HEK293 (cell line): ENCODE results near the gene STK11.

Experiments
- CTCF ChIA-PET: fragments of 350-600 bp; formaldehyde crosslinking; extraction: SDS; loops from one replicate; lab custom pipeline; 2021; ENCODE audit warnings: antibody characterized with exemption; lab: Yijun Ruan, JAX
- POLR2A ChIA-PET: fragments of 300-600 bp; formaldehyde crosslinking; extraction: SDS; loops from one replicate; lab custom pipeline; 2020; ENCODE audit warnings: antibody characterized with exemption, inconsistent platforms; lab: Yijun Ruan, JAX
- H3K27ac ChIP-seq: fragments of 200-500 bp; sonication (Bioruptor generic); 2 replicates; pipeline ENCODE4 v1.5.1; 2014; ENCODE audit warnings: low read depth, low read length, control low read depth, inconsistent platforms; ENCODE audit errors: extremely low read depth
- H3K36me3 ChIP-seq, 2 experiments: fragments of 200-500 bp in 1 of 2; sonication (Bioruptor generic) in 1 of 2; 1 replicate in 1 of 2; 2 replicates in 1 of 2; pipeline ENCODE4 v1.5.1; 2014 to 2017; ENCODE audit warnings: inconsistent platforms in 2 of 2, low read length in 2 of 2; ENCODE audit not compliant: control insufficient read depth in 2 of 2, insufficient read depth in 1 of 2
- H3K4me1 ChIP-seq: fragments of 200-500 bp; sonication (Bioruptor generic); 2 replicates; pipeline ENCODE4 v1.5.1; 2014; ENCODE audit warnings: mild to moderate bottlenecking, low read length, inconsistent platforms; ENCODE audit not compliant: control insufficient read depth, insufficient read depth
- H3K4me3 ChIP-seq: 2 replicates; pipeline ENCODE4 v1.5.1; 2011; ENCODE audit warnings: low read depth, mild to moderate bottlenecking, control low read depth, low read length, moderate library complexity
- H3K9me3 ChIP-seq: fragments of 200-500 bp; sonication (Bioruptor generic); 2 replicates; pipeline ENCODE4 v1.5.1; 2014; ENCODE audit warnings: low read depth, low read length, inconsistent platforms; ENCODE audit not compliant: control insufficient read depth, insufficient read depth
- KLF7 ChIP-seq: fragments of 450-650 bp; formaldehyde crosslinking; IDR thresholded peaks from 2 replicates; pipeline ENCODE4 v1.5.1; 2016; ENCODE audit warnings: missing biosample characterization, missing genetic modification characterization, borderline replicate concordance
- KLF8 ChIP-seq: fragments of 450-650 bp; formaldehyde crosslinking; IDR thresholded peaks from 2 replicates; pipeline ENCODE4 v1.5.1; 2016; ENCODE audit warnings: missing biosample characterization, missing genetic modification characterization
- PRDM1 ChIP-seq: fragments of 450-650 bp; formaldehyde crosslinking; IDR thresholded peaks from 2 replicates; pipeline ENCODE4; 2016; ENCODE audit warnings: missing biosample characterization, missing genetic modification characterization
- SP7 ChIP-seq: fragments of 450-650 bp; formaldehyde crosslinking; IDR thresholded peaks from 2 replicates; pipeline ENCODE4 v1.5.1; 2016; ENCODE audit warnings: missing biosample characterization, missing genetic modification characterization
- ZBTB1 ChIP-seq: fragments of 450-650 bp; formaldehyde crosslinking; IDR thresholded peaks from 2 replicates; pipeline ENCODE4 v1.5.1; 2016; ENCODE audit warnings: missing biosample characterization, missing genetic modification characterization
- ZBTB20 ChIP-seq: fragments of 450-650 bp; formaldehyde crosslinking; IDR thresholded peaks from 2 replicates; pipeline ENCODE4 v1.5.1; 2016; ENCODE audit warnings: missing biosample characterization, missing genetic modification characterization
- ZBTB21 ChIP-seq: fragments of 450-650 bp; formaldehyde crosslinking; IDR thresholded peaks from 2 replicates; pipeline ENCODE4 v1.5.1; 2017; ENCODE audit warnings: missing biosample characterization, missing genetic modification characterization
- ZNF10 ChIP-seq: fragments of 450-650 bp; formaldehyde crosslinking; IDR thresholded peaks from 2 replicates; pipeline ENCODE4 v1.5.1; 2017; ENCODE audit warnings: missing biosample characterization, missing genetic modification characterization
- ZNF114 ChIP-seq: fragments of 450-650 bp; formaldehyde crosslinking; IDR thresholded peaks from 2 replicates; pipeline ENCODE4 v1.5.0; 2017; ENCODE audit warnings: missing biosample characterization, missing genetic modification characterization
- ZNF121 ChIP-seq: fragments of 450-650 bp; formaldehyde crosslinking; IDR thresholded peaks from 2 replicates; pipeline ENCODE4 v1.5.1; 2016; ENCODE audit warnings: missing biosample characterization, missing genetic modification characterization
- ZNF132 ChIP-seq: fragments of 450-650 bp; formaldehyde crosslinking; IDR thresholded peaks from 2 replicates; pipeline ENCODE4 v1.5.1; 2017; ENCODE audit warnings: missing biosample characterization, missing genetic modification characterization, borderline replicate concordance
- ZNF24 ChIP-seq: fragments of 450-650 bp; formaldehyde crosslinking; IDR thresholded peaks from 2 replicates; pipeline ENCODE4 v1.5.1; 2016; ENCODE audit warnings: missing biosample characterization, missing genetic modification characterization
- ZNF248 ChIP-seq: fragments of 450-650 bp; formaldehyde crosslinking; IDR thresholded peaks from 2 replicates; pipeline ENCODE4 v1.5.1; 2017; ENCODE audit warnings: missing biosample characterization, missing genetic modification characterization
- ZNF311 ChIP-seq: fragments of 450-650 bp; formaldehyde crosslinking; IDR thresholded peaks from 2 replicates; pipeline ENCODE4 v1.5.1; 2017; ENCODE audit warnings: missing biosample characterization, missing genetic modification characterization, borderline replicate concordance
- ZNF335 ChIP-seq: fragments of 450-650 bp; formaldehyde crosslinking; conservative IDR thresholded peaks from 2 replicates; pipeline ENCODE4 v1.5.1; 2016; ENCODE audit warnings: missing biosample characterization, missing genetic modification characterization
- ZNF366 ChIP-seq: fragments of 450-650 bp; formaldehyde crosslinking; conservative IDR thresholded peaks from 2 replicates; pipeline ENCODE4 v1.5.1; 2016; ENCODE audit warnings: missing biosample characterization, missing genetic modification characterization
- ZNF473 ChIP-seq: fragments of 450-650 bp; formaldehyde crosslinking; IDR thresholded peaks from 2 replicates; pipeline ENCODE4 v1.5.1; 2017; ENCODE audit warnings: missing biosample characterization, missing genetic modification characterization
- ZNF544 ChIP-seq: fragments of 450-650 bp; formaldehyde crosslinking; IDR thresholded peaks from 2 replicates; pipeline ENCODE4 v1.5.0; 2017; ENCODE audit warnings: missing biosample characterization, missing genetic modification characterization
- ZNF549 ChIP-seq: fragments of 450-650 bp; IDR thresholded peaks from 2 replicates; pipeline ENCODE4 v1.5.1; 2018; ENCODE audit warnings: missing biosample characterization, missing genetic modification characterization, mild to moderate bottlenecking, inconsistent platforms, moderate library complexity
- ZNF610 ChIP-seq: fragments of 450-650 bp; formaldehyde crosslinking; IDR thresholded peaks from 2 replicates; pipeline ENCODE4 v1.5.1; 2016; ENCODE audit warnings: missing biosample characterization, missing genetic modification characterization, borderline replicate concordance
- ZNF621 ChIP-seq: fragments of 450-650 bp; formaldehyde crosslinking; IDR thresholded peaks from 2 replicates; pipeline ENCODE4 v1.5.1; 2017; ENCODE audit warnings: missing biosample characterization, missing genetic modification characterization
- ZNF629 ChIP-seq: fragments of 450-650 bp; formaldehyde crosslinking; IDR thresholded peaks from 2 replicates; pipeline ENCODE4 v1.5.1; 2017; ENCODE audit warnings: missing biosample characterization, missing genetic modification characterization
- ZNF701 ChIP-seq: fragments of 450-650 bp; formaldehyde crosslinking; IDR thresholded peaks from 2 replicates; pipeline ENCODE4 v1.5.1; 2016; ENCODE audit warnings: missing biosample characterization, missing genetic modification characterization
- ZNF76 ChIP-seq: fragments of 450-650 bp; formaldehyde crosslinking; IDR thresholded peaks from 2 replicates; pipeline ENCODE4; 2016; ENCODE audit warnings: low read depth, missing biosample characterization, missing genetic modification characterization, borderline replicate concordance
- ZNF792 ChIP-seq: fragments of 450-650 bp; formaldehyde crosslinking; IDR thresholded peaks from 2 replicates; pipeline ENCODE4 v1.5.1; 2016; ENCODE audit warnings: missing biosample characterization, missing genetic modification characterization
- TF ChIP-seq, protein P1 (sequence below): sonication (generic); formaldehyde crosslinking; IDR thresholded peaks from 2 replicates; pipeline ENCODE4 v1.8.1; 2022; ENCODE audit warnings: mild to moderate bottlenecking, moderate library complexity, missing genetic modification reagents
- TF ChIP-seq, protein P2 (sequence below): fragments of 450-650 bp; formaldehyde crosslinking; IDR thresholded peaks from 2 replicates; pipeline ENCODE4 v1.5.1; 2017; ENCODE audit warnings: missing biosample characterization, missing genetic modification characterization
- TF ChIP-seq, protein P3 (sequence below): fragments of 450-650 bp; formaldehyde crosslinking; IDR thresholded peaks from 2 replicates; pipeline ENCODE4 v1.5.1; 2016; ENCODE audit warnings: missing biosample characterization, missing genetic modification characterization
- TF ChIP-seq, protein P4 (sequence below): fragments of 450-650 bp; formaldehyde crosslinking; IDR thresholded peaks from 2 replicates; pipeline ENCODE4 v1.5.1; 2016; ENCODE audit warnings: missing biosample characterization, missing genetic modification characterization, borderline replicate concordance
- TF ChIP-seq, protein P5 (sequence below): fragments of 450-650 bp; formaldehyde crosslinking; IDR thresholded peaks from 2 replicates; pipeline ENCODE4 v1.5.1; 2017; ENCODE audit warnings: missing biosample characterization, missing genetic modification characterization

Gene STK11

DNA sequence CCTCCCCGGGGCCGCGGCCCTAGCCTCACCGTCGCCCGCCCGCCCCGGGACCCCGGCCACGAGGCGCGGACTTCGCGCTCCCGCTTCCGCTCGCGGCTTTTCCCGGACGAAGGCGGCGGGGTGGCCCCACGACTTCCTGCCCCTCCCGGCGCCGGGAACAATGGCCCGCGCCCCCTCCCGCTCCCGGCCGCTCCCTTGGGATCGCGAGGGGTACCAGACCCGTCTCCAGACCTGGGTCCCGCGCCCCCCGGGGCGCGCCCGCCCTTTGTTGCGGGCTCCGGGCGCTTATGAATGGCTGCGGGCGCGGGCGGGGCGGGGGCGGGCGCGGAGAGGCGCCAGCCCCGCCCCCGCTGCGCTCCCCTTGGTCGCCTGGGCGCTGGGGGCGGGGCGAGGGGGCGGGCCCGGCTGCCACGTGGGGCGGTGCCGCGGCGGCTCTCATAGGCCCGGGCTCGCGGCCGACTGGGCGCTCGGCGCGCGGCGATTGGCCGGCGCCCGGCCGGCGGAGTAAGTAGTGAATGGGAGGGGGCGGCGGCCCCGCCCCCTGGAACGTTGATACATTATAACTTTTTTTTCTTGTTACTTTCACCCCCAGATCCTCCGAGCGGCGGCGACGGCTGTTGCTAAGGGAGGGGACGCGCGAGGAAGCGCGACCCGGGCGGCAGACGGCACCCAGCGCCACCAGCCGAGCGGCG is 43.9 kb downstream of the STK11 start:
- Histone ChIP-seq H3K4me1 (peaks cover 8% of the 10 kb centered on the region), H3K9me3 (no peaks in the 10 kb centered on the region), H3K4me3 (peak overlapping the region; percentile 92), H3K27ac (peak overlapping the region; percentile 100), H3K36me3 (peaks cover 0 to 25% of the 10 kb centered on the region in 2 experiments; a peak in 1 of 3 replicates)
- CTCF ChIA-PET, result interaction anchor here (0.7 to 1.0 kb wide), 2 partner anchors 17 to 147 kb away, joined by 3 to 4 read pairs; no protein-coding TSS in a partner anchor
- POLR2A ChIA-PET, result interaction anchor here (0.9 to 1.0 kb wide), 4 partner anchors 16 to 20 kb away, joined by 3 to 17 read pairs (median 6); partner anchors contain the start of gene CIRBP
- no peak for TF ChIP-seq ZNF132
- TF ChIP-seq ZNF114, result no peak
- no peak for TF ChIP-seq ZNF311 (tag by site-specific recombination)
- TF ChIP-seq, protein P1, sequence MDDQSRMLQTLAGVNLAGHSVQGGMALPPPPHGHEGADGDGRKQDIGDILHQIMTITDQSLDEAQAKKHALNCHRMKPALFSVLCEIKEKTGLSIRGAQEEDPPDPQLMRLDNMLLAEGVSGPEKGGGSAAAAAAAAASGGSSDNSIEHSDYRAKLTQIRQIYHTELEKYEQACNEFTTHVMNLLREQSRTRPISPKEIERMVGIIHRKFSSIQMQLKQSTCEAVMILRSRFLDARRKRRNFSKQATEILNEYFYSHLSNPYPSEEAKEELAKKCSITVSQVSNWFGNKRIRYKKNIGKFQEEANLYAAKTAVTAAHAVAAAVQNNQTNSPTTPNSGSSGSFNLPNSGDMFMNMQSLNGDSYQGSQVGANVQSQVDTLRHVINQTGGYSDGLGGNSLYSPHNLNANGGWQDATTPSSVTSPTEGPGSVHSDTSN (CRISPR knock-in tag), result no peak
- TF ChIP-seq PRDM1 (tag by site-specific recombination), result peak; percentile 85
- TF ChIP-seq, protein P2, sequence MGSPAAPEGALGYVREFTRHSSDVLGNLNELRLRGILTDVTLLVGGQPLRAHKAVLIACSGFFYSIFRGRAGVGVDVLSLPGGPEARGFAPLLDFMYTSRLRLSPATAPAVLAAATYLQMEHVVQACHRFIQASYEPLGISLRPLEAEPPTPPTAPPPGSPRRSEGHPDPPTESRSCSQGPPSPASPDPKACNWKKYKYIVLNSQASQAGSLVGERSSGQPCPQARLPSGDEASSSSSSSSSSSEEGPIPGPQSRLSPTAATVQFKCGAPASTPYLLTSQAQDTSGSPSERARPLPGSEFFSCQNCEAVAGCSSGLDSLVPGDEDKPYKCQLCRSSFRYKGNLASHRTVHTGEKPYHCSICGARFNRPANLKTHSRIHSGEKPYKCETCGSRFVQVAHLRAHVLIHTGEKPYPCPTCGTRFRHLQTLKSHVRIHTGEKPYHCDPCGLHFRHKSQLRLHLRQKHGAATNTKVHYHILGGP, result no peak
- no peak for TF ChIP-seq ZNF121 (tag by site-specific recombination)
- no peak for TF ChIP-seq ZNF792 (tag by site-specific recombination)
- no peak for TF ChIP-seq ZNF549
- TF ChIP-seq ZBTB21 (tag by site-specific recombination), result no peak
- no peak for TF ChIP-seq ZBTB20 (tag by site-specific recombination)
- no peak for TF ChIP-seq ZNF10 (tag by site-specific recombination)
- no peak; the same call in 1 of the 2 replicates for TF ChIP-seq ZBTB1 (tag by site-specific recombination)
- TF ChIP-seq, protein P3, sequence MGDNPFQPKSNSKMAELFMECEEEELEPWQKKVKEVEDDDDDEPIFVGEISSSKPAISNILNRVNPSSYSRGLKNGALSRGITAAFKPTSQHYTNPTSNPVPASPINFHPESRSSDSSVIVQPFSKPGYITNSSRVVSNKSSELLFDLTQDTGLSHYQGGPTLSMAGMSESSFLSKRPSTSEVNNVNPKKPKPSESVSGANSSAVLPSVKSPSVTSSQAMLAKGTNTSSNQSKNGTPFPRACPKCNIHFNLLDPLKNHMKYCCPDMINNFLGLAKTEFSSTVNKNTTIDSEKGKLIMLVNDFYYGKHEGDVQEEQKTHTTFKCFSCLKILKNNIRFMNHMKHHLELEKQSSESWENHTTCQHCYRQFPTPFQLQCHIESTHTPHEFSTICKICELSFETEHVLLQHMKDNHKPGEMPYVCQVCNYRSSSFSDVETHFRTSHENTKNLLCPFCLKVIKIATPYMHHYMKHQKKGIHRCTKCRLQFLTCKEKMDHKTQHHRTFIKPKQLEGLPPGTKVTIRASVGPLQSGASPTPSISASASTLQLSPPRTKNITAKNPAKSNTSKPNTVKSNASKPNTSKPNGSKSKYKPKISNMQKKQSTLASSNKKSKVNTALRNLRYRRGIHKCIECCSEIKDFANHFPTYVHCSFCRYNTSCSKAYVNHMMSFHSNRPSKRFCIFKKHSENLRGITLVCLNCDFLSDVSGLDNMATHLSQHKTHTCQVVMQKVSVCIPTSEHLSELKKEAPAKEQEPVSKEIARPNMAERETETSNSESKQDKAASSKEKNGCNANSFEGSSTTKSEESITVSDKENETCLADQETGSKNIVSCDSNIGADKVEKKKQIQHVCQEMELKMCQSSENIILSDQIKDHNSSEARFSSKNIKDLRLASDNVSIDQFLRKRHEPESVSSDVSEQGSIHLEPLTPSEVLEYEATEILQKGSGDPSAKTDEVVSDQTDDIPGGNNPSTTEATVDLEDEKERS, result no peak
- TF ChIP-seq ZNF701, result no peak
- TF ChIP-seq ZNF76, result no peak
- TF ChIP-seq ZNF629 (tag by site-specific recombination), result no peak
- no peak for TF ChIP-seq ZNF335 (tag by site-specific recombination)
- no peak for TF ChIP-seq ZNF610 (tag by site-specific recombination)
- TF ChIP-seq, protein P4, sequence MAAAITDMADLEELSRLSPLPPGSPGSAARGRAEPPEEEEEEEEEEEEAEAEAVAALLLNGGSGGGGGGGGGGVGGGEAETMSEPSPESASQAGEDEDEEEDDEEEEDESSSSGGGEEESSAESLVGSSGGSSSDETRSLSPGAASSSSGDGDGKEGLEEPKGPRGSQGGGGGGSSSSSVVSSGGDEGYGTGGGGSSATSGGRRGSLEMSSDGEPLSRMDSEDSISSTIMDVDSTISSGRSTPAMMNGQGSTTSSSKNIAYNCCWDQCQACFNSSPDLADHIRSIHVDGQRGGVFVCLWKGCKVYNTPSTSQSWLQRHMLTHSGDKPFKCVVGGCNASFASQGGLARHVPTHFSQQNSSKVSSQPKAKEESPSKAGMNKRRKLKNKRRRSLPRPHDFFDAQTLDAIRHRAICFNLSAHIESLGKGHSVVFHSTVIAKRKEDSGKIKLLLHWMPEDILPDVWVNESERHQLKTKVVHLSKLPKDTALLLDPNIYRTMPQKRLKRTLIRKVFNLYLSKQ (tag by site-specific recombination), result no peak
- TF ChIP-seq, protein P5, sequence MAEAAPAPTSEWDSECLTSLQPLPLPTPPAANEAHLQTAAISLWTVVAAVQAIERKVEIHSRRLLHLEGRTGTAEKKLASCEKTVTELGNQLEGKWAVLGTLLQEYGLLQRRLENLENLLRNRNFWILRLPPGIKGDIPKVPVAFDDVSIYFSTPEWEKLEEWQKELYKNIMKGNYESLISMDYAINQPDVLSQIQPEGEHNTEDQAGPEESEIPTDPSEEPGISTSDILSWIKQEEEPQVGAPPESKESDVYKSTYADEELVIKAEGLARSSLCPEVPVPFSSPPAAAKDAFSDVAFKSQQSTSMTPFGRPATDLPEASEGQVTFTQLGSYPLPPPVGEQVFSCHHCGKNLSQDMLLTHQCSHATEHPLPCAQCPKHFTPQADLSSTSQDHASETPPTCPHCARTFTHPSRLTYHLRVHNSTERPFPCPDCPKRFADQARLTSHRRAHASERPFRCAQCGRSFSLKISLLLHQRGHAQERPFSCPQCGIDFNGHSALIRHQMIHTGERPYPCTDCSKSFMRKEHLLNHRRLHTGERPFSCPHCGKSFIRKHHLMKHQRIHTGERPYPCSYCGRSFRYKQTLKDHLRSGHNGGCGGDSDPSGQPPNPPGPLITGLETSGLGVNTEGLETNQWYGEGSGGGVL, result peak; percentile 80
- TF ChIP-seq ZNF366 (tag by site-specific recombination), result no peak
- TF ChIP-seq ZNF24 (tag by site-specific recombination), result no peak
- peak; percentile 16 for TF ChIP-seq KLF8
- no peak for TF ChIP-seq SP7 (tag by site-specific recombination)
- TF ChIP-seq ZNF544 (tag by site-specific recombination), result no peak
- no peak for TF ChIP-seq ZNF248
- TF ChIP-seq ZNF473 (tag by site-specific recombination), result no peak
- peak; percentile 77; the same call in 1 of the 2 replicates for TF ChIP-seq KLF7
- TF ChIP-seq ZNF621 (tag by site-specific recombination), result no peak
